ENCODE data around the gene CDKN2C.

CDKN2C gene

DNA sequence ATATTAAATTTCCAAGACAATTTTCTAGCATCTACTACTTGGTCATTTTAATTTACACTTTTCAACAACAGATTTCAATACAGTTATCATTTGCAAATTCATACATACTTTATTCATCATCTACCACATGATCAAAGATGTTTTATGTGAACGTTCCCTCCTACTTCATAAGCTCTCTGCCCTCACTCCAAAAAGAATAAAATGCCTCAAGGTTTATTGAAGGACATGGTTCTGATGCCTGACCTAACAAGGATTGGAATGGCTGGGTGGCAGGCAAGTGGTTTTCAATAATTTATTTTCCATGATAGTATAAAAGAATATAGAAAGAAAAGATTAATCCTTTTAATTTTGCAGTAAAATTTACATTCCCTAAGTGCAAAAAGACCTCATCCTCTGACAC is 5.4 kb downstream of the CDKN2C start:
- Histone ChIP-seq H3K4me3 (ENCODE audit: low read length) (no peak overlapping the region), H3K9ac (ENCODE audit: low read depth, low read length) (peak overlapping the region; percentile 99), H3K36me3 (ENCODE audit: insufficient read depth, low read length) (no peaks in the 10 kb centered on the region), H3K4me1 (ENCODE audit: control insufficient read depth, insufficient read depth, low read length) (peaks cover 26% of the 10 kb centered on the region), H3K9me3 (replicated peaks; ENCODE audit: low read length) (no peaks in the 10 kb centered on the region), H3K4me2 (ENCODE audit: low read length) (no peak overlapping the region), H3K27me3 (ENCODE audit: control insufficient read depth, insufficient read depth, low read length) (no peaks in the 10 kb centered on the region)

DNA sequence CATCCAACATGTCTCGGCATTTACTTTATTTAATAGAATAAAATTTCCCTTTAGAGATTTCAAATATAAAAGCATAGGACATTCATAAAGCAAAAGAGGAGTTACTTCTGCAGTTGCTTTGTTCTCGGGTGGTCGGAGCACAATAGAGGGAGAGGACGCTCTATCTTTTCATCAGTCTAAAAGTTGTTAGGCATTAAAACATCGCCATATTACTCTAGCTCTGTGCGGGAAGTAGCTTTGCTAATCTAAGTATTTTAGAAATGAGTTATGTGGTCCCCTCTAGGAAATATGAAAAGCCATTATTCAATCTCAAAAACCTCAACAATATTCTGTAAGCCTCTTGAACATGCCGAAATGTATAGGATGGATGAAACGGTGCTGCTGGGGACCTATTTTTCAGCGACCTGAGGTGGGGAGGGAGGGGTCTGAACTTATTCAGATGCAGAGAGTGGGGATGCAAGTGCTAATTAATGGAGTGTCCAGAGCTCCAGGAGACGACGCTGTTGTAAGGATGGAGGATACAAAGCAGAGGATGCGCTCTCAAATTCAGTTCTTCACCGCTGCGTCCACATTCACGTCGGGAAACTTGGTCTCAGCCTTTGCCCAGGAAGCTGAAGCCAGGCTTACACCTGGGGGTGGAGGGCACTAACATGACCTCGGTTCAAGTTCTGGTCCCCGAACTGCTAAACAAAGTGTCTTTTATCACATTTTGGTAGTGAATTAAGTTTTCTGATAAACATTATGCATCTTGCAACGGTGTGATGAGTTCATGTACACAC is 6.3 kb downstream of the CDKN2C start:
- H3K9ac ChIP-seq (ENCODE audit: low read depth, low read length) = peak overlapping the region; percentile 99
- peak overlapping the region; percentile 98 for H3K4me2 ChIP-seq (ENCODE audit: low read length)
- H3K36me3 ChIP-seq (ENCODE audit: insufficient read depth, low read length) = no peaks in the 10 kb centered on the region
- H3K4me3 ChIP-seq (ENCODE audit: low read length) = peak overlapping the region; percentile 96
- H3K9me3 ChIP-seq (replicated peaks; ENCODE audit: low read length) = no peaks in the 10 kb centered on the region
- H3K27me3 ChIP-seq (ENCODE audit: control insufficient read depth, insufficient read depth, low read length) = no peaks in the 10 kb centered on the region
- peaks cover 30% of the 10 kb centered on the region for H3K4me1 ChIP-seq (ENCODE audit: control insufficient read depth, insufficient read depth, low read length)

DNA sequence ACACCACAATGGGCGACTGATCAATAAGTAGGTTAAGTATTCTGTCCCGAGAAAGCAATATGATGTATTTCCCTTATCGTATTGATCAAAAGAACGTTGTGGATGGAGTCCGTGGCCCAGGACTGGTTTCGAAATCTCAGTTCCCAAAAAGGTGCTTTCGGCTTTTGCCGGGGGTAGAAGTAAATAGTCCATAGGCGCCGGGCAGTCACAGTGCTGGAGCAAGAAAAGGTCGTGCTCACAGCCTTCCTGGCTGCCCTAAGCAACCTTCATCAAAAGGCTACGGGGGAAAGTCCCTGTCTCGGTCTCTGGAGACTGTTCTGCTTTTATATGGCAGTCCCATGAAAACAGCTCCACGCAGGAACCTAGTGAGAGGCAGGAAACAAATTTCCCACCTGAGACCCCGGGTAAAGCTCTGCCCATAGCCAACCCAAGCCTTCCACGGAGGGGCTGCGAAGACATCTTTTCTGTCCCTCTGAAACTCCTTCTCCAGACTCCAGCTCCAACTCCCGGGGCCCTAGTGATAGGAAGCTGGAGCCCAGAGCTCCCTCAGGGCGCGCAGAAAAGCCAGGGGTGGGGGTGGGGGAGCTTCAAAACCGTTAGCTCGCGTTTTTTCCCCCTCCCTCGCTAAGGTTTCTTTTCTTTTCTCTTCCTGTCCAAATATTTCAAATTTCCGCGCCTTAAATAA is 7.0 kb downstream of the CDKN2C start:
- Histone ChIP-seq H3K36me3 (ENCODE audit: insufficient read depth, low read length) (no peaks in the 10 kb centered on the region), H3K27me3 (ENCODE audit: control insufficient read depth, insufficient read depth, low read length) (no peaks in the 10 kb centered on the region), H3K4me3 (ENCODE audit: low read length) (peak overlapping the region; percentile 96), H3K9ac (ENCODE audit: low read depth, low read length) (peak overlapping the region; percentile 99), H3K4me2 (ENCODE audit: low read length) (peak overlapping the region; percentile 98), H3K4me1 (ENCODE audit: control insufficient read depth, insufficient read depth, low read length) (peaks cover 36% of the 10 kb centered on the region), H3K9me3 (replicated peaks; ENCODE audit: low read length) (no peaks in the 10 kb centered on the region)

DNA sequence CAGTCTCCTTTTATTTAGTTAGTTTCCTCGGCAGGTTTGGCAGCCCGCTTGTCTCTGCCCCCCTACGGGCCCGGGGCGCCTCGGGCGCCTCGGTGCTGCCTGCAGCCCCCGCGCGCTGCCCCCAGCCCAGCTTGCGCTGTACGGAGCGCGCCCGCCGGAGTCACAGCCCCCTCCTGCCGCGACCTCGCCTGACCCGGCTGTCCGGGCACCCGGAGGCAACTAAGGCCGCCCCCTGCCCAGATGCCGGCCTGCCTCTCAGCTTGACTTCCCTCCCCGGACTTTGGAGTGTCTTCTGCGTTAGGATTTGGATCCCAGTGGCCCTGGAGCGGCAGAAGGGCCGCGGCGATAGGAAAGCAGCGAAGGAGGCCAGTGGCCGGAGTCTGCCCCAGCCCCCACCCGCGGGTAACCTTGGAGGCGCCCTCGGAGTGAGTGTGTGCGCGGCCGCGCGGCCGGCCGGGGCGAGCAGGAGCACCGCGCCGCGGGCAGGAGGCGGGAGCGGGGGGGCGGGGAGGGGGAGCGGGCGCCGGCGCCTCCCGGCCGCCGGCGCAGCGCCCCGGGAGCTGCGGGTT is 7.6 kb downstream of the CDKN2C start:
- peak overlapping the region; percentile 99 for H3K9ac ChIP-seq (ENCODE audit: low read depth, low read length)
- no peaks in the 10 kb centered on the region for H3K36me3 ChIP-seq (ENCODE audit: insufficient read depth, low read length)
- H3K27me3 ChIP-seq (ENCODE audit: control insufficient read depth, insufficient read depth, low read length) = no peaks in the 10 kb centered on the region
- peaks cover 36% of the 10 kb centered on the region for H3K4me1 ChIP-seq (ENCODE audit: control insufficient read depth, insufficient read depth, low read length)
- H3K4me2 ChIP-seq (ENCODE audit: low read length) = peak overlapping the region; percentile 98
- H3K4me3 ChIP-seq (ENCODE audit: low read length) = peak overlapping the region; percentile 96
- no peaks in the 10 kb centered on the region for H3K9me3 ChIP-seq (replicated peaks; ENCODE audit: low read length)

GRCh38 chr1:50978144-50978851 is 8.3 kb downstream of the CDKN2C start:
- peak overlapping the region; percentile 99 for H3K9ac ChIP-seq (ENCODE audit: low read depth, low read length)
- H3K9me3 ChIP-seq (replicated peaks; ENCODE audit: low read length) = no peaks in the 10 kb centered on the region
- peak overlapping the region; percentile 96 for H3K4me3 ChIP-seq (ENCODE audit: low read length)
- H3K36me3 ChIP-seq (ENCODE audit: insufficient read depth, low read length) = no peaks in the 10 kb centered on the region
- H3K27me3 ChIP-seq (ENCODE audit: control insufficient read depth, insufficient read depth, low read length) = no peaks in the 10 kb centered on the region
- peak overlapping the region; percentile 98 for H3K4me2 ChIP-seq (ENCODE audit: low read length)
- peaks cover 33% of the 10 kb centered on the region for H3K4me1 ChIP-seq (ENCODE audit: control insufficient read depth, insufficient read depth, low read length)

DNA sequence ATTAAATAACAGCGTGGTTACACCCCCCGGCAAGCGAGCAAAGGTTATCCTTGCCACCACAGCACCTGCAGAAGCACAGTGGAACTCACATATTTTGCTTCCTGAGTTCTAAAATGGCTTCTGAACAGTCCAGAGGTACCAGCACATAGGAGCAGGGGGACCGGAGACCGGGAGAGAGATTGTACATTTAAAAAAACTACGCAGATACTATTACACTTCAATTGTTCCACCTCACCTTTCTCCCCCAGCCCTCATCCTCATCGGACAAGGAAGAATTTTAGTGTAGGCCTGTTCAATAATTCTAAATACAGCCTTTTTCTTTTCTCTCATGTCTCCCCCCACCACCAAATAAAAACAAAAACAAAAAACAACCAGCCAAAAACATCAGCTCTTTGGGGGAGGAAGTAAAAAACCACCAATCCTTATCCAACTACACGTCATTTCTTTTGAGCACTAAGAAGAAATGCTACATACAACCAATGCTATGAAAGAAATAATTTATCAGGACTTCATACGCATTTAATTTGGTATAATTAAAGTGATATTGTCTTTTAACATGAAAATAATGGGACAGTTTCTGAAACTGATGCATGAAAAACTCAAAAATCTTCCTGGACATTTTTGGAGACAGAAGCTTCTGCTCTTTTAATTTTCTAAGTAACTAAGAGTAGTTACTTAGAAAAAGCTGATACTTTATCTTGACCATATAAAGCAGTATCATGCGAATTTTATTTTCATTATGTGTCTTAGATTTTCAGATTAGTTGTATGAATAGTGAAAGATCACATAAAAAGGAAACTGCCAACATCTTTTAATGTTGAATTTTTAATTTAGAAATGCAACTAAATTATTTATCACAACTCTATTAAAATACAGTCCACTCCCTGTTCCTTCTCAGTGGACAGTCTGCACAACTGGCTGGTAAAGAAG is 9.1 kb downstream of the CDKN2C start:
- H3K9ac ChIP-seq (ENCODE audit: low read depth, low read length) = peak overlapping the region; percentile 99
- no peaks in the 10 kb centered on the region for H3K27me3 ChIP-seq (ENCODE audit: control insufficient read depth, insufficient read depth, low read length)
- H3K4me3 ChIP-seq (ENCODE audit: low read length) = peak overlapping the region; percentile 96

DNA sequence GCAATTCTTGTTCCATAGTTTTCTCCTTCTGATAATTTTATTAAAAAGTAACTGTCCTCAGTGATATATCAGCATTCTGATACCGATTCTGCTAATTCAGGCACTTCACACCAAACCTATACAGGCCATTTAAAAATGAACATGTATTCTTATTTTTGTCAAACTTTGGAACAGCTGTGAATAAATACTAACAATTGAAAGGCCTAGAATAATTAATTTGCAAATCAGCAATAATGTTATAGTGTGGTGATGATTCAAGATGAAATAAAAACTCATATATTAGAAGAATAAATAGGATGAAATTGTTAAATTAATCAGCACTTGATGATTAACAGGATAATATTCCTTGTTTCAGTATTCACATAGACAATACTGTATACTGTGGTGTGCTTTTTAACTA is 9.9 kb downstream of the CDKN2C start:
- H3K4me3 ChIP-seq (ENCODE audit: low read length) = peak overlapping the region; percentile 96
- no peaks in the 10 kb centered on the region for H3K9me3 ChIP-seq (replicated peaks; ENCODE audit: low read length)
- H3K27me3 ChIP-seq (ENCODE audit: control insufficient read depth, insufficient read depth, low read length) = no peaks in the 10 kb centered on the region

More for the DNA sequence above, 9.1 kb downstream of the CDKN2C start:
- H3K4me2 ChIP-seq (ENCODE audit: low read length) = peak overlapping the region; percentile 98
- H3K9me3 ChIP-seq (replicated peaks; ENCODE audit: low read length) = no peaks in the 10 kb centered on the region
- peaks cover 33% of the 10 kb centered on the region for H3K4me1 ChIP-seq (ENCODE audit: control insufficient read depth, insufficient read depth, low read length)
- no peaks in the 10 kb centered on the region for H3K36me3 ChIP-seq (ENCODE audit: insufficient read depth, low read length)

GRCh38 chr1:50980505-50980904 is 10.5 kb downstream of the CDKN2C start:
- Histone ChIP-seq H3K36me3 (ENCODE audit: insufficient read depth, low read length) (no peaks in the 10 kb centered on the region), H3K4me3 (ENCODE audit: low read length) (no peak overlapping the region), H3K27me3 (ENCODE audit: control insufficient read depth, insufficient read depth, low read length) (no peaks in the 10 kb centered on the region), H3K4me2 (ENCODE audit: low read length) (peak overlapping the region; percentile 98), H3K9ac (ENCODE audit: low read depth, low read length) (peak overlapping the region; percentile 99), H3K9me3 (replicated peaks; ENCODE audit: low read length) (no peaks in the 10 kb centered on the region), H3K4me1 (ENCODE audit: control insufficient read depth, insufficient read depth, low read length) (peaks cover 23% of the 10 kb centered on the region)

More for the DNA sequence above, 9.9 kb downstream of the CDKN2C start:
- H3K4me1 ChIP-seq (ENCODE audit: control insufficient read depth, insufficient read depth, low read length) = peaks cover 25% of the 10 kb centered on the region
- H3K36me3 ChIP-seq (ENCODE audit: insufficient read depth, low read length) = no peaks in the 10 kb centered on the region
- peak overlapping the region; percentile 99 for H3K9ac ChIP-seq (ENCODE audit: low read depth, low read length)
- peak overlapping the region; percentile 98 for H3K4me2 ChIP-seq (ENCODE audit: low read length)

DNA sequence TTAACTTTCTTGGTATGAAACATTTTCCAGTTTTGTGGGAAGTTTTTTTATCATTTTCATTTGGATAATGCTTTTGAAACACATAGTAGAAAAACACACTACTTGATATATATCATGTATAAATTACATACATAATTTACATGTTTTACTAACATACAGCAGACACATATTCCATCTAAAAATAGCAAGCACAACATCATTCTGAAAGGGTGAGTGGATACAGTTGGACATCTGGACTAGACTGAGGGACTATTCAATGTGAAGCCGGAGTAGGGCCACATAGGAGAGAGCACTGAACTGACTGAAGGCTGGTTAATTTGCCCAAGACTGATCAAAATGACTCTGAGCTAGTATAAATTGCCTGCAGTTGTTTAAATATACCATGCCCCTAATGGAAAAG is 11.7 kb downstream of the CDKN2C start:
- Histone ChIP-seq H3K9ac (ENCODE audit: low read depth, low read length) (peak overlapping the region; percentile 28), H3K4me1 (ENCODE audit: control insufficient read depth, insufficient read depth, low read length) (peaks cover 15% of the 10 kb centered on the region), H3K36me3 (ENCODE audit: insufficient read depth, low read length) (no peaks in the 10 kb centered on the region), H3K9me3 (replicated peaks; ENCODE audit: low read length) (no peaks in the 10 kb centered on the region), H3K4me2 (ENCODE audit: low read length) (peak overlapping the region; percentile 44), H3K27me3 (ENCODE audit: control insufficient read depth, insufficient read depth, low read length) (no peaks in the 10 kb centered on the region), H3K4me3 (ENCODE audit: low read length) (no peak overlapping the region)

GRCh38 chr1:50982611-50983010 is 12.6 kb downstream of the CDKN2C start:
- Histone ChIP-seq H3K9me3 (replicated peaks; ENCODE audit: low read length) (no peaks in the 10 kb centered on the region), H3K4me2 (ENCODE audit: low read length) (no peak overlapping the region), H3K9ac (ENCODE audit: low read depth, low read length) (no peak overlapping the region), H3K36me3 (ENCODE audit: insufficient read depth, low read length) (no peaks in the 10 kb centered on the region), H3K4me3 (ENCODE audit: low read length) (no peak overlapping the region), H3K4me1 (ENCODE audit: control insufficient read depth, insufficient read depth, low read length) (peaks cover 11% of the 10 kb centered on the region), H3K27me3 (ENCODE audit: control insufficient read depth, insufficient read depth, low read length) (no peaks in the 10 kb centered on the region)

Data from skeletal muscle satellite cell (primary cell).